DMS79 treated with DMSO at 0.1 percent for 48 hours (cell line): ENCODE results near the gene ALDH1L2.
"Not testable (repeated sequence)": the region's sequence is repeated elsewhere in the genome, so short reads cannot be mapped to it uniquely, and the experiment has no call there.

Experiments used
- DNase-seq: peaks from one replicate; lab custom pipeline; 2025; lab: John Stamatoyannopoulos, UW

The ALDH1L2 gene

DNA sequence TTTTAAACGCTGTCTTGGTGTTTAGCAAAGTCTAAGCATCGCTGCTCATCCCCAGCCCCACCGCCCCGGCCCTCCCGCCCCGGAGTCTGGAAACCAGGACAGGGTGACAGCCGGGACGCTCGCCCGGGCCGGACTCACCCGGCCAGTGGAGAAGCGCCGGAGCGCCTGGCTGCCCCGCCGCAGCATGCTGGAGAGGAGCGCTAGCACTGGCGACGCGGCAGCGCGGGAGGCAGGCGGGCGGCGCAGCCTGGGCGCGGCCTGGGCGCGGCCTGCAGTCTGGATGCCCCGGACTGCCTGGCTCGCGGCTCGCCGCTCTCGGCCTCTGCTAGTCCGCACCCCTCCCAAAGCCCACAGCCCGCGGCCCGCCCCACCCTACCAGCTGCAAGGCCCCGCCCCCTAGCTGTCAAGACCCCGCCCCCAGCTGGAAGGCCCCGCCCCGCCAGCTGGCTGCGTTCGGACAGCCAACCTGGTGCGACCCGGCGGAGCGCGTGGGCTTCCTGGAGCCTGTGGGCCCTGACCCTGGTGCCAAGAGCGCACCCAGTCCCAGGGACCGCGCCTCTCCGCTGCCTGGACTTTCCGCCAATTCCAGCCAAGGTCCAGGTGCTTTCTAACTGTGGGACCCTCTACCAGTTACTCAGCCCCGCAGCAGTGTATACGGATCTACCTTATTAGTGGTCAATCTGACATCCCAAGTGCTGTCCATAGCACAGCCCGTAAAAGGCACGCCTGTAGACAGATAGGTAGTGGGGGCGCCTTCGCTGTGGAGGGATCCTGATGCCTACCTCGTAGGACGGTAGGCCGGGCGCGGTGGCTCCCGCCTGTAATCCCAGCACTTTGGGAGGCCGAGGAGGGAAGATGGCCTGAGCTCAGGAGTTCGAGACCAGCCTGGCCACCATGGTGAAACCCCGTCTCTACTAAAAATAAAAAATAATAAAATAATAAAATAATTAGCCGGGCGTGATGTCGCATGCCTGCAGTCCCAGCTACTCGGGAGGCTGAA lies at the start of gene ALDH1L2:
Gene ALDH1L2, minus strand, starts transcription at position 208 of the 1,000 bp plus-strand sequence. Its CDS starts 22 bp downstream, at position 186.
- peak; percentile 35 for DNase-seq

DNA sequence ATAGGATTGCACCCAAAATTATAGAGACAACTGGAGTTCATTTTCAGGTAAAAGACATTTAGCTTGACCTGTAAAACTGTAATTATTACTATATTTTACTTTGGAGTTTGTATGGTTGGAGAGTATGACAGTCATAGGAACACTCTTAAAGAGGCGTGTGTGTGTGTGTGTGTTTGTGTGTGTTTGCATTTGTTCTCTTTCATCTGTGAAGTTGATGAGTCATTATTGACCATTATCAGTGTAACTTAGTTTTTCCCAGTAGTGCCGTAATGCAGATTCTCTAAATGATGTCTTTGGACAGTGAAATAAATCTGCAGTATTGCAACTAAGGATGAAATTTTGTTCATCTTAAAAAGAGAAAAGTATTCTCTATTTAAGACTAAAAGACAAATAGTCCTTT lies 36.3 kb upstream of the ALDH1L2 start:
- no peak for DNase-seq

GRCh38 chr12:105116969-105117368 lies 32.7 kb upstream of the ALDH1L2 start:
- DNase-seq: no peak

GRCh38 chr12:105113094-105113493 lies 28.8 kb upstream of the ALDH1L2 start:
- no peak for DNase-seq

DNA sequence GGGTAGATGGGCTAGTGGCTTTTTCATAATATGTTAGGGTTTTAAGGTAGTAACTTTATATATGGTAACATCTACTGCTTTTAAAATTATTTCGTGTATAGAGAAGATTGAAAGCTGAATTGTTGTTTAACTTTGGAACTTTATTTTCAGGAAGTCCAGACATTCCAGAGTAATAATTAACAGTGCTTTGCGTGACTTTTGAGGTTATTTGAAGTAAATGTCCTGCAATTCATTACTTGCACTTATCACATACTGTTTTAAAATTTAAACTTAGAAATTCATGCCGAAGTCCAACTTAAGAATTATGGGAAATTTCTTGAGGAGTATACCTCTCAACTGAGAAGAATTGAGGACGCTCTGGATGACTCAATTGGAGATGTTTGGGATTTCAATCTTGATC lies 26.6 kb upstream of the ALDH1L2 start:
- DNase-seq: no peak

GRCh38 chr12:105109465-105110212 lies 25.4 kb upstream of the ALDH1L2 start:
- DNase-seq: no peak

DNA sequence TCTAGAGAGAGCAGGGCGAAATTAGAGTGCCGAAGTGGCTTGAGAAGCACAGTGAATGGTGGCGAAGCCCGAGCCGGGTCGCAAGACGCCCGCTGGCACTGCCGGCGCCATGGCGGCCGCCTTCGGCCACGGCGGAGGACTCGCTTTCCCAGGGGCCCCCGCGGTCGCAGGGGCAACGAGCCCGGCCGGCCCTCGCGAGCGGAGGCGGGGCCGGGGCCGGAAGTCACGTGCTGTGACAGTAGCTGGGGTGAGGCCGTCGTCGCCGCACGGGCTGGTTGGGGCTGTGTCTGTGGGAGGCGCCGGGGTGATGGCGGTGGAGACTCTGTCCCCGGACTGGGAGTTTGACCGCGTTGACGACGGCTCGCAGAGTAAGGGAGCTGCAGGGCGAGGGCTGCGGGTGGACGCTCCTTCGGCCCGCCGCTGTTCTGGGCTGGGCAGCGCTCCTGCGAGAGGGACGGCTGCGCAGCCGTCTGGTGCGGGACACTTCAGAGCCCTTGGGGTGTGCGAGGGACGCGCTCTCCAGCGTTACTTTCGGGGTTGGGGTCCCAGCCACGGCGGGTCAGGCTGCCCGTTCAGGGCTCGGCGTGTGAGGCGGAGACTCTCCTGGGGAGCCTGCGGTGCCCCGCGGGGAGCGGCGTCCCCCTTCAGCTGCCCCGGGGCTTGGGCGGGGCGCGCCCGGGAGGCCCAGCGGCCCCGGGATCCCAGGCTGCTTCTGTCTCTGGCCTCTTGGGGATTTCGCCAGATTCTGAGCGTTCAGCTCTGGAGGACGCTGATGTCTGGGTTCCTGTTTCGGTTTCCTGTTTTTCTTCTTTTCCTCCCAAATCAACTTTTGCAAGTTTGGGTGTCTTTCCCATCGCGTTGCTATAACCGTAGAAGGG lies 23.5 kb upstream of the ALDH1L2 start, which contains the start of gene WASHC4:
Gene WASHC4, plus strand, starts transcription at position 238 of the 878 bp plus-strand sequence. Its CDS starts 70 bp downstream, at position 308.
- DNase-seq: peak; percentile 88

- peak; percentile 82 for DNase-seq
Measured at GRCh38 chr12:105107171-105107493, 22.9 kb upstream of the ALDH1L2 start.

GRCh38 chr12:105106621-105107020 lies 22.4 kb upstream of the ALDH1L2 start:
- no peak for DNase-seq

GRCh38 chr12:105104762-105105161 lies 20.5 kb upstream of the ALDH1L2 start:
- DNase-seq: no peak

DNA sequence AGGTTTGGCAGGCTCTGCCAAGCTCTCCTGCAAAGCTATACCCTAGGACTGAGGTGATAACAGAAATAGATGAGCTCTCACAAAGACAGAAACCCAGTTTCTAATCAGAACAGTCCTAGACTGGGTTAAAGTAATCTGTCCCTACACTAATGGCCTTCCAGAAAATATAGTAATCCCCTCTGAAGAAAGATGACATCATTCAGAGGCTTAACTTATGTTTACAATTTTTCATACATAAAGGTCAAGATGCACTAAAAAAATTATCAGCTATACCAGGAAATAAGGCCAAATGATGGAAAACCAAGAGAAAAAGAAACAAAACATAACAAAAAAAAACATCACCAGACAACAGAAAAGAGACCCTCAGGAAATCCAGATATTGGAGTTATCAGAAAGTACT lies 18.4 kb upstream of the ALDH1L2 start:
- no peak for DNase-seq

DNA sequence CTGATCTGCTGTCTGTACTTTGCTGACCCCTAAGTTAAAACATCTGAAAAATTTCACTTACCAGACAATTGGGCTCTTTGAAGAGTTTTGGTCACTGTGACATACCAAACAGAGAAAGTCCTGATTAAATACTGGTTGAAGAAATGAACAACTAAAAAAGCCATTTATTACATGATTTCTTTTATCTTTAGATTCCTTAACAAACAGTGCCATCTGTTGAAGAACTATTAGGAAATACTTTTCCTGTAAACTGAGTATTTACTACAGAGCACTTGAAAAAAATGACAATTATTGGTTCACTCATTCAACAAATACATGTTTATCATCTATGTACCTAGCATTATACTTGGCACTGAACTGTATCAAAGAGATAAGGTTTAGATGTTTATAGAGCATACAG lies 16.7 kb upstream of the ALDH1L2 start:
- DNase-seq: no peak

- no peak for DNase-seq
Measured at GRCh38 chr12:105100207-105100985, 16.1 kb upstream of the ALDH1L2 start.

DNA sequence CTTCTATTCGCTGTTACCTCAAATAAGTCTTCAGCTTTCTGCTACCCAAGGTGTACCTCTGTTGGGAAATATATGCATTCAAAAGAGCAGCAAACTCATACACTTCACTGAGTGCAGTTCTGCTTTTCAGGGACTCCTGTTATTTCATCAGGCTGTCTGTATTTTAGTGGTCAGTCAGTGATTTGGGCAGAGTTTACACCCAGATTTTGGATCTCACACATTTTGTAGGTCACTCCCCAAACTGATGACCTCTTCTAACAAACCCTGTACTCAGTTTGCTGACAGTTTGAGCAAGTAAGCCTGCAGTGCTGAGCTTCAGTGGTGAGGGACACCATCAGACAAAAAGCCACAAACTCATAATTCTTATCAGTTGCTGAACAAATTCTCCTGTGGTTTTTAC lies 15.1 kb upstream of the ALDH1L2 start:
- no peak for DNase-seq

GRCh38 chr12:105095338-105095737 lies 11.1 kb upstream of the ALDH1L2 start:
- DNase-seq: not testable (repeated sequence)

- DNase-seq: no peak
Measured at GRCh38 chr12:105092336-105092735, 8.1 kb upstream of the ALDH1L2 start.

- no peak for DNase-seq
Measured at GRCh38 chr12:105091476-105092206, 7.4 kb upstream of the ALDH1L2 start.

GRCh38 chr12:105090361-105090760 lies 6.1 kb upstream of the ALDH1L2 start:
- DNase-seq: no peak

- no peak for DNase-seq
Measured at GRCh38 chr12:105089817-105090216, 5.6 kb upstream of the ALDH1L2 start.

- DNase-seq: no peak
Measured at GRCh38 chr12:105085501-105085900, 1.2 kb upstream of the ALDH1L2 start.
